Stimulated activated CD4-positive, alpha-beta T cell treated with anti-CD3 and anti-CD28 coated beads, Interleukin-1b, Interleukin-23, amount 100 ng/mL, for 48 hours (primary cell): Measurements from ENCODE around the gene TUBA4A.
A peak's percentile ranks its signal among the peaks of the same experiment; 100 is the strongest.
"Not testable (repeated sequence)": the region's sequence is repeated elsewhere in the genome, so short reads cannot be mapped to it uniquely, and the experiment has no call there.

Experiments
- DNase-seq: peaks from one replicate; pipeline ENCODE4 v3.0.0-alpha.2; 2020

The TUBA4A gene

DNA sequence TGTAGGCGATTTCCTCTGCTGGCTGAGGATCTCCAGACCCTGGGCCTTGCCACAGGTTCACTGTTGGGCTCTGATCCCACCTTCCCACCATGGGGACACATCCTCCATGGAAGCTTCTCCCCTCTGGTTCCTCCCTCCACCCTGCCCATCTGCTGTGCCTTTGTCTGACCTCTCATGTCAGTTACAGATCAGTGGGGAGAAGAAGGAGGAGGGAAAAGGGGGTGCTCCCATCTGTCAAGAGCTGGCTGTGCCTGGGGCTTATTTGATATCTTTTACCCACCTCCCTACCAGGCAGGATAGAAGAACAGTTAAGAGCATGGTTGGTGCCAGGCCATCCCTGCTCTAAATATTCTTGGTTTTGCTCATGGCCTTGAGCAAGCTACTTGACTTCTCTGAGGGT lies 13.2 kb upstream of the TUBA4A start:
- no peak for DNase-seq

- DNase-seq = no peak
These were observed 12.5 kb upstream of the TUBA4A start for GRCh38 chr2:219266232-219266631.

- DNase-seq = no peak
These were observed 7.5 kb upstream of the TUBA4A start for GRCh38 chr2:219261024-219261855.

DNA sequence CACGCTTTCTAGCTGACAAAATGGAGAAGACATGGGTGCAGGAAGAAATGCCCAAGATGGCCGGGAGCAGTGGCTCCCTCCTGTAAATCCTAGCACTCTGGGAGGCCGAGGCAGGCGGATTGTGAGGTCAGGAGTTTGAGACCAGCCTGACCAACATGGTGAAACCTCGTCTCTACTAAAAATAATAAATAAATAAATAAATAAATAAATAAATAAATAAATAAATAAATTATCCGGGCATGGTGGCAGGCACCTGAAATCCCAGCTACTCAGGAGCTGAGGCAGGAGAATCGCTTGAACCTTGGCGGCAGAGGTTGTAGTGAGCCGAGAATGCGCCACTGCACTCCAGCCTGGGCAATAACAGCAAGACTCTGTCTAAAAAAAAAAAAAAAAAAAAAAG lies 5.2 kb upstream of the TUBA4A start:
- DNase-seq = not testable (repeated sequence)

DNA sequence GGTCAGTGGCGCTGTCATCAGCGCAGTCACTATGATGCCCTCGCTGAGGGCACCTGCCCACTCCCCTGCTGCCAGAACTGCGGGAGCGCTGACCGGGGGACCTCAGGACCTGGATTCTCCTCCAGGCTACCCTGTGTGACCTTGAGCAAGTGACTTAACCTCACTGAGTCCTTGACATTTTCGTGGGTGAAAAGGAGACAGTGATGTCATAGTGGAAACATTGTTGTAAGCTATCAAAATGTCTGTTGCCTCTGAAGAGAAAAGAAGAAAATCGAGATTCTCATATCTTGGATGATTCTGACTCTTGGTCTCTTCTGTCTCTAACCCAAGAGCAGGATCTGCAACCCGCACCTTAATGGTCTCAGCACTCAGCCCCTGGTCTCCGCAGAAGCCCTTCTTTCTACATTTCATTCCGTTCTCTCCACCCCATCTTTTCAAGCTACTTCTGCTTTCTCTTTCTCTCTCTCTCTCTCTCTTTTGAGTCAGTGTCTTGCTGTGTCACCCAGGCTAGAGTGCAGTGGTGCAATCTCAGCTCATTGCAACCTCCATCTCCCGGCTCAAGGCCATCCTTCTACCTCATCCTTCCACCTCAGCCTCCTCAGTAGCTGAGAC lies 978 bp upstream of the TUBA4A start:
- peak; percentile 57 for DNase-seq

- DNase-seq = peak; percentile 56
These were observed 592 bp downstream of the TUBA4A start, which contains the start of gene TUBA4B for GRCh38 chr2:219252900-219253752. TSS of gene TUBA4B (plus strand) at chr2:219253243. CDS start at chr2:219253408, 165 bp downstream.

DNA sequence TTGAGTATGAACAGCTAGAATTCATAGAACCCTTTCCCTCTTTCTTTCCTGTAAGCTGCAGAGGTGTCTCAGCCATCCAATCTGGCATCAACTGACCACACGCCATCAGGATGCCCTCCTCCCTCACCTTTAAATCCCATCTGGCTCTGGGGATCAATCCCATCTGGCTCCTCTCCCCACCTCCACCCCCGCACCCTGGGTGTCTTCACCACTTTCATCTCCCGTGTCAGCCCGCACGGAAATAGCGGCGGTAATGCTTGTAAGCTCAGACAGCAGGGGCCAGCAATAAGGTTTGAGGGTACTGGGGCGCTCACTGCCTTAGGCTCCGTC lies 1.2 kb downstream of the TUBA4A start:
- no peak for DNase-seq

GRCh38 chr2:219252084-219252483 lies 1.6 kb downstream of the TUBA4A start:
- peak; percentile 42 for DNase-seq

DNA sequence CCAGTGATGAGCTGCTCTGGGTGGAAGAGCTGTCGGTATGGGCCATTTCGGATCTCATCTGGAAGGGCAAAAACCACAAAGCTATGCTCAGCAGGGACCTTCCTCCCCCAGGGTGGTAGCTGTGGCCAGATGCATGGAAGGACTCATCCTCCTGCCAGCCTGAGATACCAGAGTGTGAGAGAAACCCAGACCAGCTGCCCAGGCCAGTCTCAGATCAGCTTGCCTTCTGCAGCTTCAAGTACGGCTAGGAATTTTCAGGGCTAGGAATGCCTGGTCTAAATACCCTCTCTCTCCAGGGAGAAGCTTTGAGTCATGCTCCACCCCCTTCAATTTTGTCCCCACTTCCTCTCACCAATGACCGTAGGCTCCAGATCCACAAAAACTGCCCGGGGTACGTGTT lies 2.1 kb downstream of the TUBA4A start:
- no peak for DNase-seq

- DNase-seq = no peak
These were observed 3.5 kb downstream of the TUBA4A start for GRCh38 chr2:219250049-219250781.

- peak; percentile 37 for DNase-seq
These were observed 4.3 kb downstream of the TUBA4A start for GRCh38 chr2:219249203-219249980.

DNA sequence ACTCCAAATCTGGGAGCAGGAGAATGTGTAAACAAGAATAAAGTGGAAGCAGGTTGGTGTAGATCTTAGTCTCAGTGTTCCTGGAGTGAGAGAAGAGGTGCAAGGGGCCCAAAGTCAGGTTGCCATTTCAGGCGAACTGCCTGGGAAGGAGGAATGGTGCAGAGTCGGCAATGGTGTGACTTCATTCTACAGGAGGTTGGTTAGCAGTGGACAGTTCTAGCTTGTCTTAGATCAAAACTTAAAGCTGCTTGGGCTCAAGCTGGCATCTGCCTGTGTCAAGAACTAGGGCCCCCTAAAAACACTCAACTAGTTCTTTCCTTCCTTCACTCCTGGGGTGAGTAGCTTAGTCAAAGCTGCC lies 4.9 kb downstream of the TUBA4A start:
- no peak for DNase-seq

- DNase-seq = peak; percentile 70
These were observed 5.8 kb downstream of the TUBA4A start for GRCh38 chr2:219247678-219248642.

GRCh38 chr2:219246559-219246958 lies 7.2 kb downstream of the TUBA4A start:
- DNase-seq = no peak

DNA sequence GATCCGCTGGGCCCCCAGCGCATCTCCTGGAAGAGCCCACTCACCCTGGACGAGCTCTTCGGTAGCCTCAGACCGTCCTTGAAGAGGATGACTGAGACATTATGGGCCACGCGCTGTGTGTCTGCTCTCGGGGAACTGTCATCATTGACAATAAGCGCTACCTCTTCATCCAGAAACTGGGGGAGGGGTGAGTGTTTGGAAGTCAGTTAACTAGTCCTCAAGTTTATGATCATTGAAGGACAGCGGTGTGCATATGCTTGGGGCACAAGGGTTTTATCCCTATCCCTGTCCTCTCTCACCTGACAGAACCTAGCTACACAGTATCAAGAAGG lies 7.9 kb downstream of the TUBA4A start:
- no peak for DNase-seq

DNA sequence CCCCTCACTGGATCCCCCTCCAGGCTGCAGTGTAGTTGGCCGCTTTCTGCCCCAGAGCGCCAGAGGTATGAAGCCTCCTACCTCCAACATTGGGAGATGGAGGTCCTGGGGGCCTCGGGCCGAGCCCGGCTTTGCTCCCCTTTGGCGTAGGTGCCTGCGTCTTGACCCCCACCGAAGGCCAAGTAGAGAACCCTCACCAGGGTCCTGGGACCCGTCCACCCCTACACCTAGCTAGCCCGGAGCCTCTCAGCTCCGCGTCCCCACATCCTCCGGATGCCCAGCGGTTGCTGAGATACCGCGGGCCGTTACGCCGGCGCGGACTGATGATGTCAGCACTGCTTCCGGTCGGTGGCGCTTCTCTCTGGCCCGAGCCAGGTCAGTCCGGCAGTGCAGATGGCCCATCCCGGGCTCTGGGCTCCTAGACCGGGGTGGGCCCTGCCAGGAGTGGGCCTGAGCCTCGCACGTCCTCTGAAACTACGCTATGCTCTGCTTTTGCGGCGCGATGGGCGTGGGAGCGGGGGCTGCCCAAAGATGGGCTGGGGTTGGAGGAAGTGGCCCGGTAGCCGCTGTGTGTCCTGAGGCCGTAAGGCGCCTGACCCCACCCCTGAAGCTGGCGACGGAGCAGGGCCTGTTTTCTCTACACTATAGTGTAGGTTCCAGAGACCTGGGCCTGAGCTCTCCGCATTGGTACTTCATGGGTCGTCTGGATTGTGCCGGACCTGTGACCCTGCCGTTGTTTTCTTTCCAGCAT lies 8.4 kb downstream of the TUBA4A start, which contains the start of the genes GLB1L and STK16:
Gene GLB1L (minus strand): TSS at position 297 of the 751 bp plus-strand sequence. CDS start 1,871 bp downstream, outside the sequence.
Gene STK16 (plus strand): TSS at position 332 of the 751 bp plus-strand sequence. CDS start 521 bp downstream, outside the sequence.
- peak; percentile 87 for DNase-seq

- DNase-seq = no peak
These were observed 8.9 kb downstream of the TUBA4A start for GRCh38 chr2:219244789-219245147.

- no peak for DNase-seq
These were observed 10.4 kb downstream of the TUBA4A start for GRCh38 chr2:219243291-219243761.

GRCh38 chr2:219234331-219234730 lies 19.4 kb downstream of the TUBA4A start:
- DNase-seq = no peak

- DNase-seq = peak; percentile 67
These were observed 23.6 kb downstream of the TUBA4A start for GRCh38 chr2:219230059-219230540.
